HS-27A (cell line): ENCODE results near the gene KCNH6.

Source experiments
- DNase-seq: peaks from one replicate; pipeline ENCODE4 v3.0.0-alpha.2; 2012; ENCODE audit warnings: low read depth, missing footprints

The KCNH6 gene

DNA sequence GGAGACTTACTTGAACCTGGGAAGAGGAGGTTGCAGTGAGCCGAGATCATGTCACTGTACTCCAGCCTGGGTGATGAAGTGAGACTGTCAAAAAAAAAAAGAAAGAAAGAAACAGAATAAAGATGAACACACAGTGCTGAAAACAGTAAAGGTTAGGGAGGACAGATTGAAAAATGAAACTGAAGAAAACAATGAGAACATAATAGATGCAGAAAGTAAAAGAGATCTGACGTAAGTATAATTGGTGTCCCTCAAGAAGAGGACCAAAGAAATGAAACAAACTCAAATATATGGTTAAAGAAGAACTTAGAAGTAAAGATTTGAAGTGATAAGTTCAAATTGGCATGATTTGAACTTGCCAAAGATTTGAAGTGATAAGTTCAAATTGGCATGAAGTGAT is 34.3 kb downstream of the KCNH6 start:
- no peak for DNase-seq

DNA sequence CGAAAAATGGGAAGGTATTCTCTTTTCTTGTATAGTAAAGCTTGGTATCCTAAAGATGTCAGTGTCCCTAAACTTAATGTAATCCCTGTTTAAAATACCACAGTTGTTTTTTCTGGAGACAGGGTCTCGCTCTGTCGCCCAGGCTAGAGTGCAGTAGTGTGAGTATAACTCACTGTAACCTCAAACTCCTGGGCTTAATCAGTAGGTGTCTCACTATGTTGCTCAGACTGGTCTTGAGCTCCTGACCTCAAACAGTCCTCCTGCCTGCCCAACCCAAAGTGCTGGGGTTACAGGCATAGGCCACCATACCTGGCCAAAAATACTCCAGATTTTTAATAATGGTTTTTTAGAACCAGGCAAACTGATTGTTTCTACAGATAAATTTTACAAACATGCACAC is 35.3 kb downstream of the KCNH6 start:
- DNase-seq: no peak

DNA sequence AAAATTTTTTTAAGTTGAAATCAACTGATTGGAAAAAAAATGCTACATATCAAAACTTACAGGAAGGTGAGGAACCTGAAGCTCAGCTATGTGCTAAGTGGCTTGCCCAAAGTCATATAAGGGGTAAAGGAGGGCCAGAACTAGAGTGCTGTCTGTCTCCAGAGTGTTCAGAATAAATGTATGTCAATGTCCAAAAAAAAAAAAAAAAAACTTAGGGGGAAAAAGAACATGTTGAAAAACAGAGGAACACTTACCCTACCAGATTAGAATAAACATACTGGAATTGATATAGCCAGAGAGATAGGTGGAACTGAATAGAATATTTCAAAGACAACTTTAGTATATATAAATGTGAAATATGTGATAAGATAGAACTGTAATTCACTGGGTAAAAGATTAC is 38.7 kb downstream of the KCNH6 start:
- DNase-seq: no peak

DNA sequence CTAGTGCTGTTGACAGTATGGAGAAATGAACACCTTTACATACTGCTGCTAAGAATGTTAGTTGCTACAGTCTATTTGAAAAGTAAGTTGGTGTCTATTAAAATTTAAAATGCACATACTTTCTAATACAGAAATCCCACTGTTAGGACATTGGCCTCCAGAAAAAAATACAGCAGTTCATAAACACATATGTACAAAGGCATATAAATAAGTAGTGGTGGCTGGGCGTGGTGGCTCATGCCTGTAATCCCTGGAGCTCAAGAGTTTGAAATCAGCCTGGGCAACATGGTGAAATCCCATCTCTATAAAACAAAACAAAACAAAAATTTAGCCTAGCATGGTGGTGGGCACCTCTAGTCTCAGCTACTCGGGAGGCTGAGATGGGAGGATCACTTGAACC is 40.2 kb downstream of the KCNH6 start:
- no peak for DNase-seq

DNA sequence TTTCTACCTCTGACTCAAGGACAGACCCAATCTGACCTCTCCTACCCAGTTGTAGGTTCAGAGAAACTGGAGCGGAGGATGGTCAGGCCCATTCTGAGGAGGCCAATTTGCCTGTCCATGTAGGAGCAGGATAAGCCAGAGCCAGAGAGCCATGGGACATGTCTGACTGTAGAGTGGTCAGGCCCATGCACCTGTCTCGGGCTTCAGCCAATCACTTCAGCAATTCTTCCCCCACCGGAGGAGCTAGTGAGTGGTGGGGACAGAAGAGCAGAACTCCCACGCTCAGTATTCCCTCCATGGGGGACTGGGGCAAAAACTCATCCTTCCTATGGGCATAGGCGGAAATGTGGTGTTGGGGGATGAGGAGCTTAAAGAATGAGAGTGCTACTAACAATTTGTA is 41.4 kb downstream of the KCNH6 start:
- DNase-seq: no peak

DNA sequence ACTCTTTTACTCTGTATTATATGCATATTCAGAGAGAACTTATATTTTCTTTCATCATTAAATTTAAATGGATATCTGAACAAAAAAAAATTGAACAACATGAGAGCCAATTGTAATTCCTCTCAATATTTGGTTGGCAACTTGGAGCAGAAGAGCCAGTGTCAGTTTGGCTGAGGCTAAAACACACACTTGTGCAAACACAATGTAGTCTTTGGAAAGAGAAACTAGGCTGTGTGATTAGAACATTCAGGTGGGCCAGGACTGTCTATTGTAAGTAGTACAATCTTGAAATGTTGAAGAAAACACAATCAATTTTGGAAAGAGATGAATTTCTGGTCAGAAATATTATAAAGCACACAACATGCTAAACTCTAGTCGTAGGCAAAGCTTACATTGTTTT is 44.1 kb downstream of the KCNH6 start:
- no peak for DNase-seq

DNA sequence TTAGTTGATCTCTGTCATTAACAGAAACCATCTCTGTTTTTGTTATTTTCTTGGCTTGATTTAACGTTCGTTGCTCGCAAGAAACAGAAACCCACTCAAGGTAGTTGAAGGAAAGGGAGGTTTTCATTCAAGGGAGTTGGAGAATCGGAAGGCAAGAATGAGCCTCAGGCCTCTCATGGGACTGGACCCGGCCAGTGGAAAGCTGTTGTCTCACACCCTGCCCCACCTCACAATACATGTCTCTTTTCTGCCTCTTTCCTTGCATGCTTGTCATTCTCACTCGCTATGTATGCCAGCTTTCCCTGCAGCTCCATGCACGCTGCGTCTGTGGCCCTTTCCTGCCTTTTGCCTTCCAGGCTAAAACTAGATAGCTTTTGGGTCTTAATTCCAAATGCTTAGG is 45.4 kb downstream of the KCNH6 start:
- no peak for DNase-seq

DNA sequence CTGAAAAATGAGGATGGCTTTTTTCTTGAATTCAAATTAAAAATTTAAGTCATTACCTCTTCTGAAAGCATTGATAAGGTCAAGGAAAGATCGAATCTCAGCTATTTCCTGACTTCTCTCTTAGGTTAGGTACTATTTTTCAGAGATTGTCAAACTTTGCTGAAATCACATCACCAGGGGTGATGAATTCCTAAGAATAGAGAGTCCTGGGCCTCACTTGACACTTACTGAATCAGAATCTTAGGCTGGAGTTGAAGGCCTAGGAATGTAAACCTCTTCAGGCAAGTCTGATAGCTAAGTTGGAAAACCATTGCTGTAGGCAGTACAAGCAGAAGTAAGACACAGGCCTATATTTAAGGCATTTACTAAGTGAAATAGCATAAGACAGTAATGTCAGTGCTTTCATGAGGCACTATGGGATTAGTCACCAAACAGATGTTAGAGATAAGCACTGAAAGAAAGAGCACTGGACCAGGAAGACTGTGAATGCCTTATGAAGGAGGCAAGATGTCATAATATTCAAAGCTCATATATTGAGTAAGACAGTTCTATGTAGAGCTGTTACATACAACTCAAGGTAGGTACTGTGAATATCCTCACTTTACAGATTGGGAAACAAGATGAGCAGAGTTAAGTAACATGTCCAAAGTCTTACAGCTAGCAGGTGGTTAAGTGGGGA is 48.6 kb downstream of the KCNH6 start:
- no peak for DNase-seq

DNA sequence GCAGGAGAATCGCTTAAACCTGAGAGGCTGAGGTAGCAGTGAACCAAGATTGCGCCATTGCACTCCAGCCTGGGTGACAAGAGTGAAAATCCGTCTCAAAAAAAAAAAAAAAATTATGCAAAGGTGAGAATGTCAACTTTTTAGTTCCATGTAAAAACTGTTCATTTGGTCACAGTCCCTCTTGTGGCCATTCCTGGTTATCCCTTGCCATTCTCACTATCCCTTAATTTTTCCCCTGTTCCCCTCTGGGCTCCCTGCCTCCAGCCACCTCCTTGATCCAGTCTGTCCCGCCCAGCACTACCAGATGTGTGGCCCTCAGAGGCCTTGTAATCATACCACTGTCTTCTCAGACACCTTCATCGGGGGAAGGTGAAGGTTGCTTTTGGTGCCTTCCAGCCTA is 50.5 kb downstream of the KCNH6 start:
- no peak for DNase-seq

DNA sequence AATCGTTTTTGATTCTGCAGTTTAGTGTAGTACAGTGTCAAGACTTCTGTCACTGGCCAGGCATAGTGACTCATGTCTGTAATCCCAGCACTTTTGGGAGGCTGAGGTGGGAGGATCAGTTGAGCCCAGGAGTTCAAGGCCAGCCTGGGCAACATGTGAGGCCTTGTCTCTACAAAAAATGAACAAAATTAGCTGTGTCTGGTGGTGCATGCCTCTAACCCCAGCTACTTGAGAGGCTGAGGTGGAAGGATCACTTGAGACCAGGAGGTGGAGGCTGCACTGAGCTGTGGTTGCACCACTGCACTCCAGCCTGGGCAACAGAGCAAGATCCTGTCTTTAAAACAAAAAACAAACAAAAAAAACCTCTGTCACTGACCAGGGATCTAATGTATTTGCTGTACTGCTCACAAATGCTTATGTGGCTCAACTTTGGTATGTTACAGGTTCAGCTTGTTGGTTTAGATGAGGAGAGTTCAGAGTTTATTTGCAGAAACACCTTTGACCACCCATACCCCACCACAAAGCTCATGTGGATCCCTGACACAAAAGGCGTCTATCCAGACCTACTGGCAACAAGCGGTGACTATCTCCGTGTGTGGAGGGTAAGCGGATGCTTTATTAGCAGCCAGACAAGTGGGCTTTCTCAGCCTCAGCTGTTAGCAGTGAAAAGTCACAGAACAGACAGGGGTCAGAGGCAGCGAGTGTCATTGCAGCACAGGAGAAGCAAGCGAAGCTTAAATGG is 55.0 kb downstream of the KCNH6 start:
- DNase-seq: no peak

DNA sequence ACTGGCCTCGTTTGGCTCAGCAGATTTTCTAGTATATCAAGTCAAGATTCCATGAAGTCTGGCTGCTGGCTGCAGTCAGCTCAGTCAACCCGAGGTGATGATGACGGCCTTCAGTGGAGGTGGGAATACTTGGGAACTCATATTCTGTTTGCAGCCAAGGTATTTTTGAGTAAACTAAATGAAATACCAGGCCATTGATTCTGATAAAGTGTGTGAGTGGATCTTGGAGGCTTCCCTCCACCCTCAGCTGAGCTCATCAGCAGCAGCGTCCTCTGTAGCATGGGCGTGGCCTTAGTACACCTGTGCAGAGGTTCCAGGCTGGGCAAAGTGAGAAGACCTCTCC is 55.6 kb downstream of the KCNH6 start:
- no peak for DNase-seq

DNA sequence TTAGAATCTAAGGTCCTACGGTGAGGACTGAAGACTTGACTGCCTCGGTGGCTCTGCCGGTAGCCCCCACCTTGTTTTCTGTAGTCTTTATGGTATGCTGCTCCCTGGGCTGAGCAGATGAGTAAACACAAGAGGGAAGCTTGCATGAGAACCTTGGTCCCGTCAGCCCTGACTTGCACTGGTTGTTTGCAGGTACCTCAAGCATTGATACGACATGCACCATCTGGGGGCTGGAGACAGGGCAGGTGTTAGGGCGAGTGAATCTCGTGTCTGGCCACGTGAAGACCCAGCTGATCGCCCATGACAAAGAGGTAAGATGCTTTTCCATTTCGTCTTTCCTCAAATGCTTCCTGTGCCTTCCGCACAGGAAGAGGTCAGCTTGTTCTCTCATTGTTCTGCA is 56.5 kb downstream of the KCNH6 start:
- no peak for DNase-seq

DNA sequence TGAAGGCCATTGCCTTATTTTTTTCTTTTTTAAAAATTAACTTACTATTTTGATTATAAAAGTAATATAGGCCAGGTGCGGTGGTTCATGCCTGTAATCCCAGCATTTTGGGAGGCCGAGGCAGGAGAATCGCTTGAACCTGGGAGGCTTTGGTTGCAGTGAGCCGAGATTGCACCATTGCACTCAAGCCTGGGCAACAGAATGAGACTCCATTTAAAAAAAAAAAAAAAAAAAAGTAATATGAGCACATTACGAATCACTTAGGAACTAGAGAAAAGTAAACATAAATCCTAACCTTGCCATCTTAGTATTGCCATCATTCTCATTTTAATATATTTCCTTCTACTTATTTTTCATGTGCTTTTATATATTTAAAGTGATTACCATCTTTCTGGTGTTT is 64.6 kb downstream of the KCNH6 start:
- DNase-seq: no peak

DNA sequence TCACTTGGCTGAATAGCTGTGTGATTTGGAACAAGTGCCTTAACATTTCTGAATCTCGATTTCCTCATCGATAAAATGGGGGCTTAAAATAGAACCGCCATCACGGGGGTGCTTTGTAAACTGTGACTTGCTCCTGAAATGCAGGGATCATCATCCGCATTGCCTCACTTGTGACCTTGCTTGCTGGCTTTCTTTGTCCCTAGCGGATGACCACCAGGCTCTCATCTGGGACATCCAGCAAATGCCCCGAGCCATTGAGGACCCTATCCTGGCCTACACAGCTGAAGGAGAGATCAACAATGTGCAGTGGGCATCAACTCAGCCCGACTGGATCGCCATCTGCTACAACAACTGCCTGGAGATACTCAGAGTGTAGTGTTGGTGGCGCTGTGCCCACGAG is 65.6 kb downstream of the KCNH6 start:
- DNase-seq: no peak

DNA sequence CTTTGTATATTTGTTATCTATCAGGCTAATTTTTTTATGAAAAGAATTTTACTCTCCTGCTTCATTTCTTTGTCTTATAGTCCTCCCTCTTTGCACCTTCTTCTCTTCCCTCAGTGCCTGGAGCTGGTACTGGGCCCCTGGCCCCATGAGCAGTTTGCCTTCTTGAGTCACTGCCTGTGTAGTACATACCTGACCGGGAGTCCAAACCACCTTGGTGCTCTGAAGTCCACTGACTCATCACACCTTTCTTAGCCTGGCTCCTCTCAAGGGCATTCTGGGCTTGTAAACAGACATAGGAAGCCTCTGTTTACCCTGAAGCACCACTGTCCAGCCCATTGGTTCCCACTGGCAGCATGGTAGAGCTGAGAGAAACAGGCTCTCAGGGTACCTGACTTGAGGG is 66.5 kb downstream of the KCNH6 start:
- DNase-seq: no peak

DNA sequence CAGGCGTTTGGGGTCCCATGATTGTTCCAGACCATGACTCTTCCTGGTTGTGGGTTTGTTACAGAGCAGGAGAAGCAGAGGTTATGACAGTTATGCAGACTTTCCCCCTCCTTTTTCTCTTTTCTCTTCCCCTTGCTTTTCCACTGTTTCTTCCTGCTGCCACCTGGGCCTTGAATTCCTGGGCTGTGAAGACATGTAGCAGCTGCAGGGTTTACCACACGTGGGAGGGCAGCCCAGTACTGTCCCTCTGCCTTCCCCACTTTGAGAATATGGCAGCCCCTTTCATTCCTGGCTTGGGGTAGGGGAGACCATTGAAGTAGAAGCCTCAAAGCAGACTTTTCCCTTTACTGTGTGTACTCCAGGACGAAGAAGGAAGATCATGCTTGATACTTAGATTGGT is 69.6 kb downstream of the KCNH6 start:
- no peak for DNase-seq

DNA sequence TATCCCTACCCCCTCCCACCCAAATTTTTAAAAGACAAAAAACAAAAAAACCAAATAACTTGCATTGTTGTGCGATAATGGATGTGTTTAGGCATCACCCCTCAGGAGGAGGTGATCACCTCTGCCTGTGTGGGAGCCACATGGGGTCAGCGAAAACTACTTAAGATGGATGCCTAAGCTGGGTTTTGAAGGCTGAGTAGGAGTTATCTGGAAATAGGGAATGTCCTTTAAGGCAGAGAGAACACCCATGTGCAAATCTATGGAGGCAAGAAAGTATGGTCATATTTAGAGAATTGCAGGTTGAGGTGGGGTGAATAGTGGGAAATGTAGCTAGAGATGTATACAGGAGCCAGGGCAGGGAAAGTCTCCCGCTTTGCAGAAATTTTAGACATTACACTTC is 72.0 kb downstream of the KCNH6 start:
- DNase-seq: no peak
